ENCODE results near the gene RAB27B.

RAB27B gene

DNA sequence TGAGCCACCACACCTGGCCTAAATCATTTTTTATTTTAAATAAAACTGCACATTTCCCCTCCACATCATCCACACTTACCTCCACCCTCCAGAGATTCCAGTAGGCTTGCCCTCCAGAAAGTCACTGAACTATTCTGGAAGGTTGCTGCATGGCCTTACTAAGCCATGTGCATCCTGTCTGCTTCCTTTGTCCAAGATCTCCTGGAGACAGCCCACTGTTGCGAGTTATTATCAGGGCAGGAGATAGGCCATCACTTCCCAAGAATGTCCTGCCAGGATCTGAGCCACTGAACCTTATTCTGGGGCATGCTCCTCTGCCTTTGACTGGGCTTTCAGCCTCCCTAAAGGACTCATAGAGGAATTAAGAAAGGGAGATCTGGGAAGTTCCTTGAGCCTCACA lies 104.2 kb downstream of the RAB27B start:
- no peak for TF ChIP-seq CTCF (IDR thresholded peaks at IDR 0.05; ENCODE audit: control insufficient read depth, insufficient read depth, low read depth, low read length, missing control alignments)

DNA sequence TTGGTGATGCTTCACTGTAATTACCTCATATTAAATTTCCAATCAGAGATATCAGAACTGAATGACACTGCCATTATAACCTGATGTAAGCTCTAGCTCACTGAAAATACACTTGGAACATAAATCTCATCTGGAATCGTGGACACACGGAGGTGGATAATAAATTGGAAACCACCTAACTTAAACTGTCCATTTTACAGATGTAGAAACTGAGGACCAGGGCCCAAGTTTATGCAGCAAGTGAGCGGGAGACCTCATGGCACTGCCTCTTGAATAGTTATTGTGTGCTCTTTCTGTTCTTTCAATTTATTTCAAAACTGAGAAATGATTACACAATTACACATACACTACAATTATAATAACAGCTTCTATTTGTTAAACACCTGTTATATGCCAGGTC lies 110.2 kb downstream of the RAB27B start:
- TF ChIP-seq CTCF (IDR thresholded peaks at IDR 0.05; ENCODE audit: control insufficient read depth, insufficient read depth, low read depth, low read length, missing control alignments), result no peak
- no peak overlapping the region for H3K4me3 ChIP-seq (ENCODE audit: control insufficient read depth, low read depth, low read length)
- no peak for DNase-seq (ENCODE audit: low read depth)

More for the DNA sequence above, 104.2 kb downstream of the RAB27B start:
- no peak for DNase-seq (ENCODE audit: low read depth)
- no peak overlapping the region for H3K4me3 ChIP-seq (ENCODE audit: control insufficient read depth, low read depth, low read length)

DNA sequence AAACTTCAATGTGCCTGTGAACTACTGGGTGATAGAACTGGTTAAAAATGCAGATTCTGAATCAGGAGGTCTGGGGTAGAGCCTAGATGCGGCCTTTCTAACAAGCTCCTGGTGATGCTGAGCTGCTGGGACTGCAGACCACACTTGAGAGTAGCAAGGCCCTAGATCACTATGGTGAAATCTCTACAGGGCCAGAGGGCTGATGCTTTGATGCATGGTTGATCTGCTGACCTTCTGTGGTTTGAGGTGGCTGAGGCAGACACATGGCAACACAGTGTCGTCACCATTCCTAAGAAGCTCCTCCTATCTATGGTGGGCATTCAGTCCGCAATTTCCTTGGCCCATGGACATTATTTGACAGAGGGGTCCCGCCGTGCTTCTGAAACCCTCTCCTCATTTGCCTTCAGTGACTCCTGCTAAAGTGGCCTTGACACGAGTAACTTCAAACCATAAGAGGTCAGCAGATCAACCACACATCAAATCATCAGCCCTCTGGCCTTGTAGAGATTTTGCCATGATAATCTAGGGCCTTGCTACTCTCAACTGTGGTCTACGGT lies 111.2 kb downstream of the RAB27B start:
- no peak for DNase-seq (ENCODE audit: low read depth)
- H3K4me3 ChIP-seq (ENCODE audit: control insufficient read depth, low read depth, low read length), result no peak overlapping the region
- no peak for TF ChIP-seq CTCF (IDR thresholded peaks at IDR 0.05; ENCODE audit: control insufficient read depth, insufficient read depth, low read depth, low read length, missing control alignments)

DNA sequence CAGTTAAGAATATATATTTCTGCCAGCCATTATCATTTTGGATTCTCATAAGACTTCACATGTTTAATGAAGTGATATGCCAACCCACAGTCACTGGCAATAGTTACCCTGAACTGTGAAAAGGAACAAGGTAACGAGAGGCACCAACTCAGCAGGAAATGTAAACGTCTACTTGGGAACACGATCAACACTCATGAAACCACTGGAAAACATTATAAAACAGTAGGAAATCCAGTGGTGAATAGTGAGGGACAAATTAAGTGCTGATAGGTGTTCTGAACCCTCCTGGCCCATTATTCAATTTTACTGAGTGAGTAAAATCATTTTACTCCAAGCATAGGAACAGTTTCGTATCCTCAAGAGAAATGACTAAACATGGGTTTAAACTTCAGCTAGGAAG lies 113.9 kb downstream of the RAB27B start:
- no peak for TF ChIP-seq CTCF (IDR thresholded peaks at IDR 0.05; ENCODE audit: control insufficient read depth, insufficient read depth, low read depth, low read length, missing control alignments)
- DNase-seq (ENCODE audit: low read depth), result no peak

DNA sequence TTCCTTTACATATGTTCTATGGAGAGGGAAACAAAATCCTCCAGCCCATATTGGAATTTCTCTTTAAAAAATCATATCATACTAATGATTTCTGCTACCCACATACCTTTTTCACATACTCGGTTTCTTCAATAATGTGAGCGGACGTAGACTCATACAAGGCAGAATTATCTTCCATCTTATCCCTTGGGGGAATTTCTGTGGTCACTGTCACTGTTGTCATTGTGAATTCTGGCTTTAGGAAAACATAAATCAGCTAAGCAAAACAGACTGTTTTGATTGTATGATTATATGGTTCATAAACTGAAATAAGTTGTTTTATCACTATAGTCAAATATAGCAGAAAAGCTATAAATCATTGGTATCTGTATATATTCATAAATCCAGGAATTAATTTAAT lies 114.3 kb downstream of the RAB27B start:
- no peak overlapping the region for H3K4me3 ChIP-seq (ENCODE audit: control insufficient read depth, low read depth, low read length)
- DNase-seq (ENCODE audit: low read depth), result no peak
- no peak for TF ChIP-seq CTCF (IDR thresholded peaks at IDR 0.05; ENCODE audit: control insufficient read depth, insufficient read depth, low read depth, low read length, missing control alignments)

More for the DNA sequence above, 113.9 kb downstream of the RAB27B start:
- no peak overlapping the region for H3K4me3 ChIP-seq (ENCODE audit: control insufficient read depth, low read depth, low read length)

All from AG09309 (cell line).